ENCODE measurements around the gene CXCL16.
"Not testable (repeated sequence)": the region's sequence is repeated elsewhere in the genome, so short reads cannot be mapped to it uniquely, and the experiment has no call there.

CXCL16 gene

GRCh38 chr17:4719684-4720221, 20.0 kb downstream of the CXCL16 start:
- DNase-seq, result no peak

- DNase-seq, result no peak
Measured at GRCh38 chr17:4719146-4719545, 20.6 kb downstream of the CXCL16 start.

- no peak for DNase-seq
Measured at GRCh38 chr17:4718276-4718675, 21.5 kb downstream of the CXCL16 start.

- no peak for DNase-seq
Measured at GRCh38 chr17:4717791-4718190, 21.9 kb downstream of the CXCL16 start.

- no peak for DNase-seq
Measured at GRCh38 chr17:4716081-4716480, 23.6 kb downstream of the CXCL16 start.

GRCh38 chr17:4715063-4715744, 24.5 kb downstream of the CXCL16 start:
- peak; percentile 71 for DNase-seq

GRCh38 chr17:4714340-4715062, 25.2 kb downstream of the CXCL16 start:
- not testable (repeated sequence) for DNase-seq

- DNase-seq, result no peak
Measured at GRCh38 chr17:4712526-4712925, 27.2 kb downstream of the CXCL16 start.

- DNase-seq, result no peak
Measured at GRCh38 chr17:4711661-4712181, 28.0 kb downstream of the CXCL16 start.

GRCh38 chr17:4710693-4711634, 28.8 kb downstream of the CXCL16 start:
- peak; percentile 61 for DNase-seq

GRCh38 chr17:4709794-4710692, 29.7 kb downstream of the CXCL16 start, which contains the start of gene ARRB2:
Gene ARRB2 (plus strand): TSS chr17:4710632. CDS start chr17:4710722, 90 bp downstream.
- peak; percentile 99 for DNase-seq

GRCh38 chr17:4708436-4708835, 31.3 kb downstream of the CXCL16 start:
- peak; percentile 78 for DNase-seq

- DNase-seq, result no peak
Measured at GRCh38 chr17:4706121-4706520, 33.6 kb downstream of the CXCL16 start.

- DNase-seq, result no peak
Measured at GRCh38 chr17:4704991-4705390, 34.7 kb downstream of the CXCL16 start.

GRCh38 chr17:4704574-4704907, 35.2 kb downstream of the CXCL16 start:
- DNase-seq, result not testable (repeated sequence)

GRCh38 chr17:4703330-4703691, 36.4 kb downstream of the CXCL16 start:
- no peak for DNase-seq

GRCh38 chr17:4701116-4701515, 38.6 kb downstream of the CXCL16 start:
- DNase-seq, result no peak

GRCh38 chr17:4699401-4700056, 40.2 kb downstream of the CXCL16 start:
- not testable (repeated sequence) for DNase-seq

- DNase-seq, result peak; percentile 71
Measured at GRCh38 chr17:4696437-4696805, 43.3 kb downstream of the CXCL16 start.

GRCh38 chr17:4693416-4693815, 46.3 kb downstream of the CXCL16 start:
- no peak for DNase-seq

GRCh38 chr17:4691686-4692085, 48.0 kb downstream of the CXCL16 start:
- no peak for DNase-seq

Data from CD4-positive, alpha-beta T cell treated with Interleukin-12 subunit alpha and Interleukin-12 subunit beta, for 1 hour (primary cell).